Astrocyte (in vitro differentiated cells and primary cell): ENCODE results near the gene SLC36A4. TPM values are rescaled to one million over a fixed set of nuclear protein-coding genes. Genes with fewer than 3 reads are reported as not detected.

Experiments used
- DNase-seq: peaks from one replicate; pipeline ENCODE4 v3.0.0-alpha.2; 2010; ENCODE audit warnings: low read depth
- FAIRE-seq: peaks from 2 replicates; lab custom pipeline; 2011; peaks lifted over from hg19 to GRCh38; lab: Jason Lieb, UNC
- H2AFZ ChIP-seq: 2 replicates; pipeline ENCODE4 v1.6.0; 2012; ENCODE audit warnings: low read depth, low read length, inconsistent platforms
- H3K27ac ChIP-seq: 2 replicates; pipeline ENCODE4 v1.5.1; 2011; ENCODE audit warnings: low read depth, low read length, inconsistent platforms
- H3K27me3 ChIP-seq: 2 replicates; pipeline ENCODE4 v1.6.0; 2011; ENCODE audit warnings: low read length, inconsistent platforms; ENCODE audit not compliant: insufficient read depth
- H3K36me3 ChIP-seq: 2 replicates; pipeline ENCODE4 v1.5.1; 2011; ENCODE audit warnings: low read length, inconsistent platforms; ENCODE audit not compliant: insufficient read depth
- H3K4me1 ChIP-seq: 2 replicates; pipeline ENCODE4 v1.5.1; 2011; ENCODE audit warnings: low read length, inconsistent platforms; ENCODE audit not compliant: insufficient read depth
- H3K4me2 ChIP-seq: 2 replicates; pipeline ENCODE4 v1.6.0; 2012; ENCODE audit warnings: low read length, inconsistent platforms
- H3K4me3 ChIP-seq: 2 replicates; pipeline ENCODE4 v1.5.1; 2011; ENCODE audit warnings: low read depth, mild to moderate bottlenecking, low read length, inconsistent platforms; ENCODE audit not compliant: insufficient read depth
- H3K79me2 ChIP-seq: 2 replicates; pipeline ENCODE4 v1.6.0; 2012; ENCODE audit warnings: mild to moderate bottlenecking, low read length, inconsistent platforms; ENCODE audit not compliant: insufficient read depth
- H3K9ac ChIP-seq: 2 replicates; pipeline ENCODE4 v1.6.0; 2012; ENCODE audit warnings: mild to moderate bottlenecking, low read length, inconsistent platforms
- H3K9me3 ChIP-seq: 2 replicates; pipeline ENCODE4 v1.5.1; 2012; ENCODE audit warnings: low read depth, mild to moderate bottlenecking, low read length, inconsistent platforms; ENCODE audit not compliant: insufficient read depth
- H4K20me1 ChIP-seq: 2 replicates; pipeline ENCODE4 v1.6.0; 2012; ENCODE audit warnings: low read length, inconsistent platforms; ENCODE audit not compliant: insufficient read depth
- H3K27ac Mint-ChIP-seq: one replicate; pipeline ENCODE4 v1.8.0; 2021; ENCODE audit warnings: mild to moderate bottlenecking, mixed read lengths; ENCODE audit not compliant: unreplicated experiment
- H3K27me3 Mint-ChIP-seq: one replicate; pipeline ENCODE4 v1.8.0; 2021; ENCODE audit warnings: low read depth, mixed read lengths; ENCODE audit not compliant: unreplicated experiment
- H3K36me3 Mint-ChIP-seq: one replicate; pipeline ENCODE4 v1.8.0; 2021; ENCODE audit warnings: low read depth, mixed read lengths; ENCODE audit not compliant: unreplicated experiment
- H3K4me1 Mint-ChIP-seq: one replicate; pipeline ENCODE4 v1.8.0; 2021; ENCODE audit warnings: low read depth, mixed read lengths; ENCODE audit not compliant: unreplicated experiment
- H3K4me3 Mint-ChIP-seq: one replicate; pipeline ENCODE4 v1.8.0; 2021; ENCODE audit warnings: mild to moderate bottlenecking, moderate library complexity, mixed read lengths; ENCODE audit not compliant: unreplicated experiment
- H3K9me3 Mint-ChIP-seq: one replicate; pipeline ENCODE4 v1.8.0; 2021; ENCODE audit warnings: mild to moderate bottlenecking, mixed read lengths; ENCODE audit not compliant: unreplicated experiment
- EZH2 ChIP-seq: IDR thresholded peaks from 2 replicates; pipeline ENCODE4 v1.6.1; 2012; ENCODE audit warnings: mild to moderate bottlenecking, low read length, inconsistent platforms; ENCODE audit not compliant: insufficient read depth
- total RNA-seq: library from RNA; stranded (reverse); gene quantifications from 2 replicates; pipeline ENCODE4 v1.2.1, GENCODE V29; 2021
- TF ChIP-seq, protein P1 (sequence below): IDR thresholded peaks from 2 replicates; pipeline ENCODE4 v1.5.1; 2011; ENCODE audit warnings: low read depth, mild to moderate bottlenecking, inconsistent platforms, low read length, moderate library complexity; ENCODE audit not compliant: insufficient read depth

Gene SLC36A4
- total RNA-seq, 1 donor from 2014 or later: 28.3 TPM

DNA sequence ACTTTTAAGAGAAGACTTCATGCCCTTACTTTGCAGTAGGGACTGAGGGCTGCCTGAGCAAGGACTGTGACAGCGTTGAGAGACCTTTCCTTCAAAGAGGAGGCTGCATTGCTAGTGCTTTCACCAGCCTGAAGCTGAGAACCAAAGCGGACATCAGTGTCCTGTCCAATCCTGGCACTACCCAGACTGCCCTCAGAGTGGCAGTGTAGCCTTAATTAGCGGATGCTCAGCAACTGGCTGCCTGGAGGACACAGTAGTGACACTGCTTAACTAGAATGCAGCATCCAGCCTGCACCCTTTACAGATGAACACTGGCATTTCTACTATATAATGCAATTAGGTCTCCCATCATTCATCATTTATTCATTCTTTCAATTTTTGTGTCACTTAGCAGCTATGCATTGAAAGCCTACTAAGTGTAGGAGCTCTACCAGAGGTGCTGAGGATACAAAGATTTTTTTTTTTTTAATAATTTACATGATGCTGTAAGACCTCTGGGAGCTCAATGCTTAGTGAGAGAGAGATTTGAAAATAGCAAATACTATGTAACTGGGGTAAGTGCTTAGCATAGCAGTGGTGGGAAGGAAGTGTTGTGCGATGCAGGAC, 36.9 kb upstream of the SLC36A4 start:
- Histone ChIP-seq H3K27ac (no peak overlapping the region), H3K79me2 (no peaks in the 10 kb centered on the region), H4K20me1 (no peaks in the 10 kb centered on the region), H3K27me3 (peaks cover 22% of the 10 kb centered on the region), H3K4me1 (no peaks in the 10 kb centered on the region), H3K9ac (no peak overlapping the region), H3K36me3 (no peaks in the 10 kb centered on the region), H3K4me2 (no peak overlapping the region), H3K4me3 (no peak overlapping the region), H3K9me3 (no peaks in the 10 kb centered on the region), H2AFZ (no peak overlapping the region)
- peaks cover 7% of the 10 kb centered on the region for H3K27me3 Mint-ChIP-seq
- DNase-seq (peak; percentile 45), FAIRE-seq (no peak)
- TF ChIP-seq, protein P1, sequence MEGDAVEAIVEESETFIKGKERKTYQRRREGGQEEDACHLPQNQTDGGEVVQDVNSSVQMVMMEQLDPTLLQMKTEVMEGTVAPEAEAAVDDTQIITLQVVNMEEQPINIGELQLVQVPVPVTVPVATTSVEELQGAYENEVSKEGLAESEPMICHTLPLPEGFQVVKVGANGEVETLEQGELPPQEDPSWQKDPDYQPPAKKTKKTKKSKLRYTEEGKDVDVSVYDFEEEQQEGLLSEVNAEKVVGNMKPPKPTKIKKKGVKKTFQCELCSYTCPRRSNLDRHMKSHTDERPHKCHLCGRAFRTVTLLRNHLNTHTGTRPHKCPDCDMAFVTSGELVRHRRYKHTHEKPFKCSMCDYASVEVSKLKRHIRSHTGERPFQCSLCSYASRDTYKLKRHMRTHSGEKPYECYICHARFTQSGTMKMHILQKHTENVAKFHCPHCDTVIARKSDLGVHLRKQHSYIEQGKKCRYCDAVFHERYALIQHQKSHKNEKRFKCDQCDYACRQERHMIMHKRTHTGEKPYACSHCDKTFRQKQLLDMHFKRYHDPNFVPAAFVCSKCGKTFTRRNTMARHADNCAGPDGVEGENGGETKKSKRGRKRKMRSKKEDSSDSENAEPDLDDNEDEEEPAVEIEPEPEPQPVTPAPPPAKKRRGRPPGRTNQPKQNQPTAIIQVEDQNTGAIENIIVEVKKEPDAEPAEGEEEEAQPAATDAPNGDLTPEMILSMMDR: peak; percentile 95
- TF ChIP-seq EZH2: no peak
- no peaks in the 10 kb centered on the region for H3K9me3 Mint-ChIP-seq
- no peak overlapping the region for H3K4me3 Mint-ChIP-seq
- peaks cover 8% of the 10 kb centered on the region for H3K4me1 Mint-ChIP-seq
- H3K27ac Mint-ChIP-seq: no peak overlapping the region
- H3K36me3 Mint-ChIP-seq: no peaks in the 10 kb centered on the region

DNA sequence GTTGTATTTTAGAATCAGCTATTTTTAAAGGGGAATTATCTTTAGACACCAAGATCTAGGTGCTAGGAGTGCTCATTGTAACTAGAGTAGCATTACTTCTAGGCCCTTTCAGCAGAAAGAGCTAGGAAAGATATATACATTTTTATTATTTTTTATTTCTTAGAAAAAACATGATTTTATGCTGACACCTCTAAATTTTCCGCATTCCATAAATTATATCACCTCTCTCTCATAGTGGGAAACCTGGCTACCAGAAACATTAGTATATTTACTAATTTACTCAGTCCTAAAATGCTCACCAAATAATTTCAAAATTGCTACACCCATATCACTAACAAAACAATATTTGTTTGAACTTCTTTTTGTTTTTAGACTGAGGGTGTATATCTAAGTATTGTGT, 32.1 kb upstream of the SLC36A4 start:
- no peak for TF ChIP-seq EZH2
- TF ChIP-seq, protein P1: no peak
- Histone ChIP-seq H3K79me2 (no peaks in the 10 kb centered on the region), H3K36me3 (no peaks in the 10 kb centered on the region), H3K9ac (no peak overlapping the region), H3K27ac (no peak overlapping the region), H3K27me3 (peaks cover 9% of the 10 kb centered on the region), H4K20me1 (no peaks in the 10 kb centered on the region), H3K4me2 (no peak overlapping the region), H2AFZ (no peak overlapping the region), H3K9me3 (no peaks in the 10 kb centered on the region), H3K4me3 (no peak overlapping the region), H3K4me1 (no peaks in the 10 kb centered on the region)
- Mint-ChIP-seq H3K4me3 (no peak overlapping the region), H3K9me3 (no peaks in the 10 kb centered on the region), H3K4me1 (no peaks in the 10 kb centered on the region), H3K27ac (no peak overlapping the region), H3K36me3 (no peaks in the 10 kb centered on the region), H3K27me3 (peaks cover 5% of the 10 kb centered on the region)
- DNase-seq: no peak
- no peak for FAIRE-seq

DNA sequence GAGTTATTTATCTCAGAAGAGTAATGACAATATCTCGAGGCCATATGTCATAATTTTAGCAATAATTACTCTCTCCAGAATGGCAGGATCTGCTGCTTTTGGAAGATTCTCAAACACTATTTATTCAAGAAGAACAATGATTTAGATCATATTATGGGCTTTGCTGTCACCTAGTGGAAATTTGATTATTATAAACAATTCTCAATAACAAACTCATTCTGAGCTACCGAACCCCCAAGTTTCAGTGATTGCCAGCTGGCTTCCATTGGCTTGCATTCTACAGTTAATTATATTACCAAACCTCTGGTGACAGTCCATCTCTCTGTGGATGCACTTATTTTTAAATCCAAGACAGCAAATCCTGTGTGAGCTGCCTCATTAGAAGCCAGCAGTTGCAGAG, 27.9 kb upstream of the SLC36A4 start:
- FAIRE-seq: no peak
- Histone ChIP-seq H3K79me2 (no peaks in the 10 kb centered on the region), H2AFZ (no peak overlapping the region), H3K4me2 (no peak overlapping the region), H3K27me3 (peaks cover 4% of the 10 kb centered on the region), H3K4me3 (no peak overlapping the region), H3K9ac (no peak overlapping the region), H3K36me3 (no peaks in the 10 kb centered on the region), H4K20me1 (no peaks in the 10 kb centered on the region), H3K9me3 (no peaks in the 10 kb centered on the region), H3K4me1 (no peaks in the 10 kb centered on the region), H3K27ac (no peak overlapping the region)
- DNase-seq: no peak
- TF ChIP-seq EZH2: no peak
- TF ChIP-seq, protein P1: peak; percentile 31
- H3K27me3 Mint-ChIP-seq: peaks cover 2% of the 10 kb centered on the region
- no peaks in the 10 kb centered on the region for H3K9me3 Mint-ChIP-seq
- no peaks in the 10 kb centered on the region for H3K36me3 Mint-ChIP-seq
- H3K4me1 Mint-ChIP-seq: no peaks in the 10 kb centered on the region
- no peak overlapping the region for H3K27ac Mint-ChIP-seq
- H3K4me3 Mint-ChIP-seq: no peak overlapping the region
